ENCODE results near the gene INVS. TPM values are rescaled to one million over a fixed set of nuclear protein-coding genes. Genes with fewer than 3 reads are reported as not detected.

The INVS gene
- total RNA-seq, 4 donors from 2014 or later, result 8.3 to 14.4 (median 10.8) TPM

GRCh38 chr9:100216178-100216787, 117.2 kb downstream of the INVS start:
- TF ChIP-seq POLR2A (IDR thresholded peaks at IDR 0.05), result no peak
- TF ChIP-seq, protein P1, sequence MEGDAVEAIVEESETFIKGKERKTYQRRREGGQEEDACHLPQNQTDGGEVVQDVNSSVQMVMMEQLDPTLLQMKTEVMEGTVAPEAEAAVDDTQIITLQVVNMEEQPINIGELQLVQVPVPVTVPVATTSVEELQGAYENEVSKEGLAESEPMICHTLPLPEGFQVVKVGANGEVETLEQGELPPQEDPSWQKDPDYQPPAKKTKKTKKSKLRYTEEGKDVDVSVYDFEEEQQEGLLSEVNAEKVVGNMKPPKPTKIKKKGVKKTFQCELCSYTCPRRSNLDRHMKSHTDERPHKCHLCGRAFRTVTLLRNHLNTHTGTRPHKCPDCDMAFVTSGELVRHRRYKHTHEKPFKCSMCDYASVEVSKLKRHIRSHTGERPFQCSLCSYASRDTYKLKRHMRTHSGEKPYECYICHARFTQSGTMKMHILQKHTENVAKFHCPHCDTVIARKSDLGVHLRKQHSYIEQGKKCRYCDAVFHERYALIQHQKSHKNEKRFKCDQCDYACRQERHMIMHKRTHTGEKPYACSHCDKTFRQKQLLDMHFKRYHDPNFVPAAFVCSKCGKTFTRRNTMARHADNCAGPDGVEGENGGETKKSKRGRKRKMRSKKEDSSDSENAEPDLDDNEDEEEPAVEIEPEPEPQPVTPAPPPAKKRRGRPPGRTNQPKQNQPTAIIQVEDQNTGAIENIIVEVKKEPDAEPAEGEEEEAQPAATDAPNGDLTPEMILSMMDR (IDR thresholded peaks at IDR 0.05), result no peak
- WGBS, 2 donors, result 74 to 78% methylated on average over 4 of the region's 4 CpGs
- intact Hi-C loops (cut with DNase I; ENCODE audit: low total_unique reads), result no loop called here
- no peak overlapping the region for H3K4me3 ChIP-seq (ENCODE audit: low read depth, poor library complexity, severe bottlenecking)
- DNase-seq (ENCODE audit: low spot score in 2 of 2), result no peak

- no peak overlapping the region for H3K4me3 ChIP-seq (ENCODE audit: low read depth, poor library complexity, severe bottlenecking)
- DNase-seq (ENCODE audit: low spot score in 2 of 2), result no peak
- WGBS, 2 donors, result 95 to 100% methylated on average over 2 of the region's 2 CpGs
- TF ChIP-seq POLR2A (IDR thresholded peaks at IDR 0.05), result no peak
- TF ChIP-seq, protein P1 (IDR thresholded peaks at IDR 0.05), result no peak
- intact Hi-C loops (cut with DNase I; ENCODE audit: low total_unique reads), result no loop called here
Measured at GRCh38 chr9:100217536-100217935, 118.5 kb downstream of the INVS start.

GRCh38 chr9:100219347-100219746, 120.3 kb downstream of the INVS start:
- no peak for TF ChIP-seq POLR2A (IDR thresholded peaks at IDR 0.05)
- TF ChIP-seq, protein P1 (IDR thresholded peaks at IDR 0.05), result no peak
- intact Hi-C loops (cut with DNase I; ENCODE audit: low total_unique reads), result no loop called here
- DNase-seq (ENCODE audit: low spot score in 2 of 2), result no peak
- WGBS, 2 donors, result 88% methylated on average over 1 of the region's 1 CpG
- no peak overlapping the region for H3K4me3 ChIP-seq (ENCODE audit: low read depth, poor library complexity, severe bottlenecking)

DNA sequence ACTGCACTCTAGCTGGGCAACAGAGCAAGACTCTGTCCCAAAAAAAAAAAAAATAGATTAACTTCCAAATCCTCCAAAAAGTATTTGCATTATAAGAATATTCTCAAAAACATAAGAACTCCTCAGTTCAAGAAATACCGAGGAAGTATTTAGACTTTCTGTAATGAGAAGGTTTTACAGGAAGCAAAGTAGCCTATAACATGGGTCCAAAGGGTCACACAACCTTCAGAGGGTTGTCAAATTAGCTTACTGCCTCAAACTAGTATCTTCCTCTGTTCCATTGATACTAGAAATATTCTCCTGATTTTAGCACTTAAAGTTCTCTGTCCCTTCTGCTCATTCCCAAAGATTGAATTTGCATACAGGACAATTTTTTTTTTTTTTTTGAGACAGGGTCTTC, 121.9 kb downstream of the INVS start:
- no peak overlapping the region for H3K4me3 ChIP-seq (ENCODE audit: low read depth, poor library complexity, severe bottlenecking)
- no peak for DNase-seq (ENCODE audit: low spot score in 2 of 2)
- 89% methylated on average over 1 of the region's 1 CpG for WGBS, 2 donors
- intact Hi-C loops (cut with DNase I; ENCODE audit: low total_unique reads), result no loop called here
- TF ChIP-seq POLR2A (IDR thresholded peaks at IDR 0.05), result no peak
- TF ChIP-seq, protein P1 (IDR thresholded peaks at IDR 0.05), result no peak

GRCh38 chr9:100221538-100221937, 122.5 kb downstream of the INVS start:
- WGBS, 2 donors, result 68 to 75% methylated on average over 1 of the region's 1 CpG
- no peak for DNase-seq (ENCODE audit: low spot score in 2 of 2)
- intact Hi-C loops (cut with DNase I; ENCODE audit: low total_unique reads), result no loop called here
- TF ChIP-seq POLR2A (IDR thresholded peaks at IDR 0.05), result no peak
- TF ChIP-seq, protein P1 (IDR thresholded peaks at IDR 0.05), result no peak
- H3K4me3 ChIP-seq (ENCODE audit: low read depth, poor library complexity, severe bottlenecking), result no peak overlapping the region

GRCh38 chr9:100222674-100223073, 123.6 kb downstream of the INVS start:
- no peak for DNase-seq (ENCODE audit: low spot score in 2 of 2)
- H3K4me3 ChIP-seq (ENCODE audit: low read depth, poor library complexity, severe bottlenecking), result no peak overlapping the region
- WGBS, 2 donors, result 16 to 21% methylated on average over 2 of the region's 2 CpGs
- TF ChIP-seq, protein P1 (IDR thresholded peaks at IDR 0.05), result no peak
- TF ChIP-seq POLR2A (IDR thresholded peaks at IDR 0.05), result no peak
- intact Hi-C loops (cut with DNase I; ENCODE audit: low total_unique reads), result no loop called here
